Vagina (tissue), 2 donors: ENCODE measurements around the gene BLACAT1. TPM values are rescaled to one million over a fixed set of nuclear protein-coding genes. Genes with fewer than 3 reads are reported as not detected.

Experiments
- DNase-seq, 2 donors: peaks; one replicate each; pipeline ENCODE4 v3.0.0-alpha.2; 2017; ENCODE audit errors: extremely low spot score in 2 of 2
- H3K27ac ChIP-seq: fragments of 200-600 bp; sonication (generic); one replicate; pipeline ENCODE4 v1.5.1; 2019
- H3K27me3 ChIP-seq: fragments of 200-600 bp; sonication (generic); one replicate; pipeline ENCODE4 v1.5.1; 2019
- H3K36me3 ChIP-seq, 2 donors: fragments of 200-600 bp; sonication (generic); one replicate each; pipeline ENCODE4 v1.5.1; 2017 to 2019
- H3K4me1 ChIP-seq: fragments of 200-600 bp; sonication (generic); one replicate; pipeline ENCODE4 v1.5.1; 2019
- H3K4me3 ChIP-seq, 2 donors: fragments of 200-600 bp; sonication (generic); 1 replicate in 1 of 2; 2 replicates in 1 of 2; pipeline ENCODE4 v1.5.1; 2016 to 2019
- H3K9me3 ChIP-seq: fragments of 200-600 bp; sonication (generic); one replicate; pipeline ENCODE4 v1.5.1; 2019
- POLR2A ChIP-seq, 2 donors: fragments of 450-650 bp; IDR thresholded peaks; one replicate each; pipeline ENCODE4 v1.6.1; 2017; ENCODE audit warnings: antibody characterized with exemption in 2 of 2, mild to moderate bottlenecking in 2 of 2, moderate library complexity in 2 of 2
- POLR2AphosphoS5 ChIP-seq, 2 donors: sonication (generic); formaldehyde crosslinking; IDR thresholded peaks; one replicate each; pipeline ENCODE4 v1.9.0; 2017; ENCODE audit warnings: antibody characterized with exemption in 2 of 2, mild to moderate bottlenecking in 2 of 2, low read depth in 1 of 2; ENCODE audit not compliant: insufficient read depth in 1 of 2
- intact Hi-C: fragments of 100-400 bp; cut with DNase I; formaldehyde crosslinking; loops from one replicate; pipeline ENCODE4 v1.15.1; 2023
- total RNA-seq: library from RNA; depleted of rRNA; stranded (reverse); fragments of >200 nt; gene quantifications from one replicate; pipeline ENCODE4 v1.2.3, GENCODE V29; 2016
- TF ChIP-seq, protein P1 (sequence below), 3 experiments: fragments of 450-650 bp in 2 of 3; fragments of 200-600 bp in 1 of 3; sonication (generic) in 1 of 3; IDR thresholded peaks; one replicate each; pipeline ENCODE4 v1.5.1; 2017 to 2019; ENCODE audit warnings: antibody characterized with exemption in 3 of 3, mild to moderate bottlenecking in 2 of 3, moderate library complexity in 2 of 3

Gene BLACAT1
- total RNA-seq, 1 donor from 2014 or later = 0.98 TPM

DNA sequence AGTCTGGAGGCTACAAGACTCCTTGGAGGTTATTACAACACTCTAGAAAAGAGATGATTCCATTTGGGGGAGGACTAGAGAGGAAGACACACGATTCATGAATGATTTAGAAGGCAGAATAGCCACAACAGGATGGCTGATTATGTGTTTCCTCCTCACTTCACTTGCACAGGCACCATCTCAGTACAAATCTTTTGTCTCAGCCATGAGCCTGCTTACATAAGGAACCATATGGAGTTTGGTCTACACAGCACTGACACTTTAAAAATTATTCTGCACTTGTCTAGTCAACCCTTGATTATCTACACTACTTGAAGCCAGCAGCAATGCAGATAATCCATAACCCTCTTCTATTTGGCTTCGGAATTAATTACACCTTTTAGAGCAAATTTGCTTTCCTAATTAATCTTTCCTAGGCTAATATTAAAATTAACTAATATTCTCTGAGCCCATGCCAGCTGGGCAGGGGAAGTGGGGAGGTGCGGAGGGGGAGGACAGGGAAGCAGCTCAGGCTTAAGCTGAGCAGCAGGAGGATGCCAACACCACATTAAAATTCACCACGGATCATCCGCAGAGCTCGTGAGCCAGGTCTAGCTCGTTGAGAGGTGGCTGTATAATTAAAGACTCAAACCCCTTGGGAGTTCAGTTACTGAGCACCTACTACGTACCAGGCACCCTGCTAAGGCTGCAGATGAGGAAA lies 30.8 kb downstream of the BLACAT1 start:
- TF ChIP-seq, protein P1, sequence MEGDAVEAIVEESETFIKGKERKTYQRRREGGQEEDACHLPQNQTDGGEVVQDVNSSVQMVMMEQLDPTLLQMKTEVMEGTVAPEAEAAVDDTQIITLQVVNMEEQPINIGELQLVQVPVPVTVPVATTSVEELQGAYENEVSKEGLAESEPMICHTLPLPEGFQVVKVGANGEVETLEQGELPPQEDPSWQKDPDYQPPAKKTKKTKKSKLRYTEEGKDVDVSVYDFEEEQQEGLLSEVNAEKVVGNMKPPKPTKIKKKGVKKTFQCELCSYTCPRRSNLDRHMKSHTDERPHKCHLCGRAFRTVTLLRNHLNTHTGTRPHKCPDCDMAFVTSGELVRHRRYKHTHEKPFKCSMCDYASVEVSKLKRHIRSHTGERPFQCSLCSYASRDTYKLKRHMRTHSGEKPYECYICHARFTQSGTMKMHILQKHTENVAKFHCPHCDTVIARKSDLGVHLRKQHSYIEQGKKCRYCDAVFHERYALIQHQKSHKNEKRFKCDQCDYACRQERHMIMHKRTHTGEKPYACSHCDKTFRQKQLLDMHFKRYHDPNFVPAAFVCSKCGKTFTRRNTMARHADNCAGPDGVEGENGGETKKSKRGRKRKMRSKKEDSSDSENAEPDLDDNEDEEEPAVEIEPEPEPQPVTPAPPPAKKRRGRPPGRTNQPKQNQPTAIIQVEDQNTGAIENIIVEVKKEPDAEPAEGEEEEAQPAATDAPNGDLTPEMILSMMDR (IDR thresholded peaks at IDR 0.05) = no peak
- TF ChIP-seq POLR2A (IDR thresholded peaks at IDR 0.05) (no peak), POLR2AphosphoS5 (IDR thresholded peaks at IDR 0.05; ENCODE audit: insufficient read depth in 1 of 2, low read depth in 1 of 2) (no peak)
- intact Hi-C loops = no loop called here
- H3K27ac ChIP-seq = no peak overlapping the region
- H3K27me3 ChIP-seq = no peaks in the 10 kb centered on the region
- no peak overlapping the region for H3K4me3 ChIP-seq
- H3K36me3 ChIP-seq = no peaks in the 10 kb centered on the region
- no peaks in the 10 kb centered on the region for H3K9me3 ChIP-seq
- no peaks in the 10 kb centered on the region for H3K4me1 ChIP-seq
- DNase-seq = no peak

DNA sequence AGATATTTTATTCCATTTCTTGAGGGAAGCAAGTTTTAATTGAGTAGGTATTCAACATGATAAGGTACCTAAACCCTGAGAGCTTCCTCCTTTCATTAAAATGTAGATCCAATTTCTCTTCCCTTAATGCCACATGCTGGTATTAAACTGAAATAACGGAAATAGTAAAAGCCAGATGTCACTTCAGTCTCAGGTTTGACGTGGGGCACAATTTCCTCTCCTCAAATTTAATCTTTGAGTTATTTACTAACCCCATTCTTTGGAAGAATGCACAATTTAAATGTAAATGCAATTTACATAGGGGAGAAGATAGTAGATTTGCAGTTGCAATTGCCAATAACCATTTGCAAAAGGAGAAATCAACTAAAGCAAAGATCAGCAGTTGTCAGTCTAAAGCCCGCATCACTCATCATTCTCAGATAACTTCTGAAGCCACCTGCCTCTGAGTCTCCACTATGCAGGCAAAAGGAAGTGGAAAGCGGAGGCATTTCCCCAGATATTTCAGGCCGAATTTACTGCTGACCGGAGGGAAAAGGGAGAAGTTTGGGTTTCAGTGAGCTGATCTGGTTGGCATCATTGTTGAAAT lies 31.9 kb downstream of the BLACAT1 start:
- TF ChIP-seq POLR2AphosphoS5 (IDR thresholded peaks at IDR 0.05; ENCODE audit: insufficient read depth in 1 of 2, low read depth in 1 of 2) = no peak
- no peak for TF ChIP-seq POLR2A (IDR thresholded peaks at IDR 0.05)
- TF ChIP-seq, protein P1 (IDR thresholded peaks at IDR 0.05) = no peak
- H3K4me1 ChIP-seq = no peaks in the 10 kb centered on the region
- no peaks in the 10 kb centered on the region for H3K36me3 ChIP-seq
- no peak overlapping the region for H3K27ac ChIP-seq
- H3K9me3 ChIP-seq = no peaks in the 10 kb centered on the region
- H3K4me3 ChIP-seq = no peak overlapping the region
- DNase-seq = no peak
- H3K27me3 ChIP-seq = no peaks in the 10 kb centered on the region
- intact Hi-C loops = no loop called here

DNA sequence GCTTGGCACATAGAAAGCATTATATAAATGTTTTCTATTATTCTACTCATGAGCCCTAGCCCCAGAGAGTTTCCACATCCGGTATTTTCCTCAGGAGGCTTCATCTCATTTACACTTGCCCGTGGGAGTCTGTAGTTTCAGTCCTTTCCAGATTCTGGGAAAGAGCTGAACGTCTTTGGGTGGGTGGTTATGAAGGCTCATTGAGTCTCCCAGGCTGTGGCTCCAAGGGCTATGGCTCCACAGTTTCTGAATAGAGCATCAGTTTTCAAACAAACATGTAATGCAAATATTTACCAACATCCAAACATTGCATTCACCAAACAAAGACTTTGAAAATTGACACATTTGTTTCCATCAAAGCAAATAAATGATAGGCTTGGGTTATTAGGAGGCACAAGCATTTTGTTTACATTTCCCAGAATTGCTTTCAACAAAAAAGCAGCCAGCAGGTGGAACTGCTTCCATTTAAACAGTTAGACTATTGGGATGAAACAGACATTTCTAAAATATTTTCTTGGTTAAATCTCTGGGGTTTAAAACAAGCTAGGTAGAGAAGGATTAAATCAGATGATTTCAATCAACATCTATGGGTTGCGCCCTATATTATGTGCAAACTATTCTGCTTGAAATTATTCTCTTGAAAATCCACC lies 32.7 kb downstream of the BLACAT1 start:
- Histone ChIP-seq H3K9me3 (no peaks in the 10 kb centered on the region), H3K4me3 (no peak overlapping the region), H3K4me1 (no peaks in the 10 kb centered on the region), H3K36me3 (no peaks in the 10 kb centered on the region), H3K27ac (no peak overlapping the region), H3K27me3 (no peaks in the 10 kb centered on the region)
- no peak for TF ChIP-seq POLR2A (IDR thresholded peaks at IDR 0.05)
- no peak for TF ChIP-seq POLR2AphosphoS5 (IDR thresholded peaks at IDR 0.05; ENCODE audit: insufficient read depth in 1 of 2, low read depth in 1 of 2)
- TF ChIP-seq, protein P1 (IDR thresholded peaks at IDR 0.05) = no peak
- intact Hi-C loops = no loop called here
- DNase-seq = no peak

DNA sequence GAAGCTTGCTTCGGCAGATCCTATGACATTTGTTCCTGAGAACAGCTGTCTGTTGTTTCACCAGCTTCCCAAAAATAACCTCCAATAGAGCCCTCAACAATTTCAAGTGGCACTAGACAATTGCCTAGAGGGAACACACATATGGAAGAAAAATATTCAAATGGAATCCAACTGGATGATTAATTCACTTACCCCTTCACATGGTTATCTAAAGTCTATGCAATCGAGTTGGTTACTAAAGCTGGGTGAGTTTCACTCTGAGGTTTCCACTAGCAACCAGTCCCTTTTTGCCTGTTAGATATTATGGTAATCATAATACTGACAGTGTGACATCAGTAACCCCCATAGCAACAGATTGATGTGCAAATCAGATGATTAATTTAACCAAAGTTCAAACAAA lies 34.0 kb downstream of the BLACAT1 start, which contains the start of gene LEMD1:
Gene LEMD1 (minus strand): TSS at position 259 of the 400 bp plus-strand sequence. CDS start 1,520 bp downstream, outside the sequence.
- no peaks in the 10 kb centered on the region for H3K9me3 ChIP-seq
- intact Hi-C loops = no loop called here
- no peak for DNase-seq
- H3K27me3 ChIP-seq = no peaks in the 10 kb centered on the region
- no peaks in the 10 kb centered on the region for H3K36me3 ChIP-seq
- TF ChIP-seq POLR2AphosphoS5 (IDR thresholded peaks at IDR 0.05; ENCODE audit: insufficient read depth in 1 of 2, low read depth in 1 of 2) = no peak
- no peak for TF ChIP-seq POLR2A (IDR thresholded peaks at IDR 0.05)
- TF ChIP-seq, protein P1 (IDR thresholded peaks at IDR 0.05) = no peak
- no peaks in the 10 kb centered on the region for H3K4me1 ChIP-seq
- no peak within 1 kb of the TSS for H3K4me3 ChIP-seq
- no peak within 1 kb of the TSS for H3K27ac ChIP-seq
